ENCODE measurements around the gene SIRPA.

SIRPA gene

DNA sequence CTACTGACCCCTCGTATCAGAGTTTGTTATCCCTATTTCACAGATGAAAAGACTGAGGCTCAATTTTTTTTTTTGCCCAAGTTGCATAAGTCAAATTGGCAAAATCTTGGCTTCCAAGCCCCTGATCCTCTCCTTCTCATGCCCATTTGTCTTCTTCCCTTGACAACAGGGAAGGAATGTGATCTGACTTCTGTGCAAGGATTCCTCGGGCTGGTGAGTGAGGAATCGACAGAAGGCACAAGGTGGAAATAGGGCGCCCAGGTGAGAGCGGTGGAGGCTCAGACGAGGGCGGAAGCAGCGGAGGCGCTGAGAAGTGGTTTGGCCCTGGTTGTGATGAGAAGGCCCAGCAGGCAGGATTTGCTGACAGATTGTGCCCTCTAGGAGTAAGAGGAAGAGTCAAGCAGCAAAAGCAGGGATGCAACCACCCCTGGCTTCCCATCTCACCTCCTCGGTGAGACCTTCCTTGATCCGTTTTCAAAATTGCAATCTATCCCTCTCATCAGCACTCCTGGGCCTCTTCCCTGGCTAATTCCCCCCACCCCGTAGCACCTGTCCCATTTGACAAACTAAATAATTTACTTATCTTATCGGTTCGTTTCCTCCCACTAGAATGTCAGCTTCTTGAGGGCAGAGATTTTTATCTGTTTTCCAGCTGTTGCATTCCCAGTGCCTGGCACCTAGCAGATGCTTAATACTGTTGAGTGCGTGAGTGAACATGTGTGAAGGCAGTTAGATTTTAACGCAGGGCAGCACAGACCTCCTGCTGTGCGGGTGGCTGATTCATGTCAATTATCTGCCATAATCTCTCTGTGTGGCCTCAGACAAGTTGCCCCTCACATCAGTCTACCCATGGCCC is 3.7 kb upstream of the SIRPA start:
- Histone ChIP-seq H3K79me1 (replicated peaks; ENCODE audit: low read length, poor library complexity, severe bottlenecking) (peaks cover 25% of the 10 kb centered on the region), H3K14ac (ENCODE audit: low read length in 2 of 2) (no peak overlapping the region), H3K4ac (ENCODE audit: low read depth in 1 of 2, low read length in 2 of 2) (no peak overlapping the region), H3K27ac (ENCODE audit: low read length, poor library complexity, severe bottlenecking) (no peak overlapping the region), H3K4me1 (ENCODE audit: control insufficient read depth, insufficient read depth, low read depth, low read length) (peaks cover 24% of the 10 kb centered on the region), H2AK5ac (ENCODE audit: low read length, severe bottlenecking) (peak overlapping the region; percentile 14), H3K23ac (ENCODE audit: low read length in 2 of 2) (no peak overlapping the region), H2BK12ac (ENCODE audit: low read length in 2 of 2) (no peak overlapping the region), H3K4me2 (ENCODE audit: low read length, poor library complexity, severe bottlenecking) (no peak overlapping the region), H3K18ac (ENCODE audit: low read depth in 1 of 2, low read length in 2 of 2) (no peak overlapping the region), H3K4me3 (ENCODE audit: insufficient read depth in 1 of 2, low read depth in 1 of 2, low read length in 2 of 2) (no peak overlapping the region), H2BK5ac (ENCODE audit: low read depth, low read length, poor library complexity, severe bottlenecking) (no peak overlapping the region), H2BK15ac (ENCODE audit: low read depth, poor library complexity, severe bottlenecking) (no peak overlapping the region), H3K36me3 (ENCODE audit: control insufficient read depth in 1 of 2, insufficient read depth in 2 of 2, low read depth in 1 of 2, low read length in 2 of 2) (peaks cover 4 to 14% of the 10 kb centered on the region in 2 experiments), H4K91ac (ENCODE audit: low read length) (no peak overlapping the region), H2AFZ (ENCODE audit: low read depth, low read length) (no peak overlapping the region), H2BK120ac (ENCODE audit: low read depth, low read length) (no peak overlapping the region), H3K9me3 (ENCODE audit: control insufficient read depth, low read length) (no peaks in the 10 kb centered on the region), H3K27me3 (ENCODE audit: control insufficient read depth in 1 of 2, insufficient read depth in 1 of 2, low read length in 2 of 2) (peaks cover 0 to 23% of the 10 kb centered on the region in 2 experiments), H3K9ac (ENCODE audit: low read length) (no peak overlapping the region), H4K8ac (ENCODE audit: low read length) (no peak overlapping the region)
- WGBS = 61% methylated on average over 13 of the region's 17 CpGs
- no peak for DNase-seq

DNA sequence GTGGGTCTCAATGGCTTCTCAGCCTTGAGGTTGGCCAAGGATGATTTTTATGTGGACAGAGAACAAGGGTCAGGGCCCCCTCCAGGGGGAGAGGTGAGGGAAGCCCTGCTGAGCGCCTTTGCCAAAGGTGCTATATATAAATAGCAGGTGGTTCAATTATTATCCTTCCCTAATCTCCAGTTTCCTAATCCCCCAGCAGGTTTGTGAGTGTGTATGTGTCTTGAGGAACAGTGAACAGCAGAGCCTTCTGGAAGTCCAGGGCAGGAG is 3.2 kb upstream of the SIRPA start:
- WGBS = no CpG with 5 or more reads among the region's 1 CpG
- no peaks in the 10 kb centered on the region for H3K9me3 ChIP-seq (ENCODE audit: control insufficient read depth, low read length)
- no peak overlapping the region for H3K23ac ChIP-seq (ENCODE audit: low read length in 2 of 2)
- H4K91ac ChIP-seq (ENCODE audit: low read length) = no peak overlapping the region
- peaks cover 25% of the 10 kb centered on the region for H3K79me1 ChIP-seq (replicated peaks; ENCODE audit: low read length, poor library complexity, severe bottlenecking)
- no peak overlapping the region for H3K4me2 ChIP-seq (ENCODE audit: low read length, poor library complexity, severe bottlenecking)
- no peak overlapping the region for H3K27ac ChIP-seq (ENCODE audit: low read length, poor library complexity, severe bottlenecking)
- H2BK12ac ChIP-seq (ENCODE audit: low read length in 2 of 2) = no peak overlapping the region
- H2BK120ac ChIP-seq (ENCODE audit: low read depth, low read length) = no peak overlapping the region
- no peak overlapping the region for H2BK5ac ChIP-seq (ENCODE audit: low read depth, low read length, poor library complexity, severe bottlenecking)
- no peak for DNase-seq
- no peak overlapping the region for H3K4me3 ChIP-seq (ENCODE audit: insufficient read depth in 1 of 2, low read depth in 1 of 2, low read length in 2 of 2)
- H3K4ac ChIP-seq (ENCODE audit: low read depth in 1 of 2, low read length in 2 of 2) = no peak overlapping the region
- H3K9ac ChIP-seq (ENCODE audit: low read length) = no peak overlapping the region
- peaks cover 28% of the 10 kb centered on the region for H3K4me1 ChIP-seq (ENCODE audit: control insufficient read depth, insufficient read depth, low read depth, low read length)
- H4K8ac ChIP-seq (ENCODE audit: low read length) = no peak overlapping the region
- no peak overlapping the region for H3K14ac ChIP-seq (ENCODE audit: low read length in 2 of 2)
- H3K36me3 ChIP-seq (ENCODE audit: control insufficient read depth in 1 of 2, insufficient read depth in 2 of 2, low read depth in 1 of 2, low read length in 2 of 2) = peaks cover 4 to 17% of the 10 kb centered on the region in 2 experiments
- peak overlapping the region; percentile 44 for H2AK5ac ChIP-seq (ENCODE audit: low read length, severe bottlenecking)
- no peak overlapping the region for H2BK15ac ChIP-seq (ENCODE audit: low read depth, poor library complexity, severe bottlenecking)
- H3K27me3 ChIP-seq (ENCODE audit: control insufficient read depth in 1 of 2, insufficient read depth in 1 of 2, low read length in 2 of 2) = peaks cover 0 to 18% of the 10 kb centered on the region in 2 experiments
- no peak overlapping the region for H3K18ac ChIP-seq (ENCODE audit: low read depth in 1 of 2, low read length in 2 of 2)
- no peak overlapping the region for H2AFZ ChIP-seq (ENCODE audit: low read depth, low read length)

DNA sequence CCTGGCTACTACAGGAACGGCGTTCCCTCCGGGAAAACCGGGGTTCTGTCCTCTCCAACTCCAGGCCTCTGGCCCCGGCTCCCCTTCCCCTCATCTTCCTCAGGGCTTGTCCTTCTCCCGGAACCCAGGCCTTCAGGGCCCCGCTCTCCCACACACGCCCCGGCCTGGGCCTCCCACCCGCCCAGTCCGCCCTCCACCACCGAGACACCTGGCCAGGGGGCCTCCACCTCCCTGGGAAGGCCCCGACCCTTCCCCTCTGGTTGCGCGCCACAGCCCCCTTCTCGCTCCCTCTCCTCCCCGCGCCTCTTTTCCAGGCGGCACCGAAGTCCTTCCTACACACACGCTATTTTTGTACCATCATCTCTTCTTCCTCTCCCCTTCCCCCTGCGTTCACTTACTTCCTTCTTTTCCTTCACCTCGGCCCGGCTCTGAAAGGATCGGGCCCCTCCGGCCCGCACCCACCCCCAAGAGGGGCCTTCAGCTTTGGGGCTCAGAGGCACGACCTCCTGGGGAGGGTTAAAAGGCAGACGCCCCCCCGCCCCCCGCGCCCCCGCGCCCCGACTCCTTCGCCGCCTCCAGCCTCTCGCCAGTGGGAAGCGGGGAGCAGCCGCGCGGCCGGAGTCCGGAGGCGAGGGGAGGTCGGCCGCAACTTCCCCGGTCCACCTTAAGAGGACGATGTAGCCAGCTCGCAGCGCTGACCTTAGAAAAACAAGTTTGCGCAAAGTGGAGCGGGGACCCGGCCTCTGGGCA is 1.3 kb upstream of the SIRPA start:
- peak overlapping the region in 1 of 2 experiments; percentile 74 for H3K4ac ChIP-seq (ENCODE audit: low read depth in 1 of 2, low read length in 2 of 2)
- peak overlapping the region; percentile 77 for H2BK5ac ChIP-seq (ENCODE audit: low read depth, low read length, poor library complexity, severe bottlenecking)
- H3K9me3 ChIP-seq (ENCODE audit: control insufficient read depth, low read length) = no peaks in the 10 kb centered on the region
- peak overlapping the region; percentile 92 for H3K9ac ChIP-seq (ENCODE audit: low read length)
- no peak overlapping the region for H2BK120ac ChIP-seq (ENCODE audit: low read depth, low read length)
- peak overlapping the region; percentile 69 for H3K27ac ChIP-seq (ENCODE audit: low read length, poor library complexity, severe bottlenecking)
- H3K4me3 ChIP-seq (ENCODE audit: insufficient read depth in 1 of 2, low read depth in 1 of 2, low read length in 2 of 2) = peak overlapping the region; percentile 86 to 96
- peak overlapping the region in 1 of 2 experiments; percentile 83 for H3K14ac ChIP-seq (ENCODE audit: low read length in 2 of 2)
- peak overlapping the region; percentile 63 for H4K91ac ChIP-seq (ENCODE audit: low read length)
- peaks cover 4 to 25% of the 10 kb centered on the region in 2 experiments for H3K36me3 ChIP-seq (ENCODE audit: control insufficient read depth in 1 of 2, insufficient read depth in 2 of 2, low read depth in 1 of 2, low read length in 2 of 2)
- H2AFZ ChIP-seq (ENCODE audit: low read depth, low read length) = peak overlapping the region; percentile 47
- H3K27me3 ChIP-seq (ENCODE audit: control insufficient read depth in 1 of 2, insufficient read depth in 1 of 2, low read length in 2 of 2) = peaks cover 0 to 2% of the 10 kb centered on the region in 2 experiments
- H3K23ac ChIP-seq (ENCODE audit: low read length in 2 of 2) = no peak overlapping the region
- no peak overlapping the region for H2AK5ac ChIP-seq (ENCODE audit: low read length, severe bottlenecking)
- H3K4me1 ChIP-seq (ENCODE audit: control insufficient read depth, insufficient read depth, low read depth, low read length) = peaks cover 40% of the 10 kb centered on the region
- H3K79me1 ChIP-seq (replicated peaks; ENCODE audit: low read length, poor library complexity, severe bottlenecking) = peaks cover 25% of the 10 kb centered on the region
- H4K8ac ChIP-seq (ENCODE audit: low read length) = peak overlapping the region; percentile 91
- peak overlapping the region; percentile 66 for H3K4me2 ChIP-seq (ENCODE audit: low read length, poor library complexity, severe bottlenecking)
- peak overlapping the region in 1 of 2 experiments; percentile 61 for H2BK12ac ChIP-seq (ENCODE audit: low read length in 2 of 2)
- peak overlapping the region; percentile 56 for H2BK15ac ChIP-seq (ENCODE audit: low read depth, poor library complexity, severe bottlenecking)
- no peak for DNase-seq
- H3K18ac ChIP-seq (ENCODE audit: low read depth in 1 of 2, low read length in 2 of 2) = peak overlapping the region; percentile 41 to 71
- WGBS = 13% methylated on average over 48 of the region's 54 CpGs

DNA sequence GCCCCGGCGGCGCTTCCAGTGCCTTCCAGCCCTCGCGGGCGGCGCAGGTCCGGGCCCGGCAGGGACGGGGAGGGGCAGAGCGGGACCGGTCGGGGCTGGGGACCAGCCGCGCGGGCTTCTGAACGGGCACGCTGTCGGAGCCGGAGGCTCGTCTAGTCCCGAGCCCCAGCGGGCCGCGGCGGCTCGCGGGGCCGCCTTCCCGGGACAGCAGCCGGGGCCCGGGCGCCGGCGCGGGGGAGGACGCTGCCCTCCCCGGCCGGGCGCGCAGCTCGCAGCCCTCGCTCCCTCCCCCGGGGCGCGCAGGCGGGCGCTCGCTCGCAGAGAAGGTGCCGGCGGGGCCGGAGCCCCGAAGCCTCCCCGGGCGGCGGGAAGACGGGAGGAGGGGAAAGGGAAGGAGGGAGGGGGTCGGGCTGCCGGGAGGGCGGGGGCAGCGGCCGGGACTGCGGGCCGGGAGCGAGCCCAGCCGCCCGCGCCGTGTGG is 696 bp upstream of the SIRPA start:
- peak overlapping the region; percentile 43 for H3K27ac ChIP-seq (ENCODE audit: low read length, poor library complexity, severe bottlenecking)
- H2AK5ac ChIP-seq (ENCODE audit: low read length, severe bottlenecking) = no peak overlapping the region
- no peaks in the 10 kb centered on the region for H3K9me3 ChIP-seq (ENCODE audit: control insufficient read depth, low read length)
- H4K91ac ChIP-seq (ENCODE audit: low read length) = peak overlapping the region; percentile 28
- DNase-seq = peak; percentile 79
- peak overlapping the region; percentile 51 for H3K4me2 ChIP-seq (ENCODE audit: low read length, poor library complexity, severe bottlenecking)
- no peak overlapping the region for H2BK12ac ChIP-seq (ENCODE audit: low read length in 2 of 2)
- peaks cover 23% of the 10 kb centered on the region for H3K79me1 ChIP-seq (replicated peaks; ENCODE audit: low read length, poor library complexity, severe bottlenecking)
- peak overlapping the region; percentile 86 to 96 for H3K4me3 ChIP-seq (ENCODE audit: insufficient read depth in 1 of 2, low read depth in 1 of 2, low read length in 2 of 2)
- H3K4ac ChIP-seq (ENCODE audit: low read depth in 1 of 2, low read length in 2 of 2) = peak overlapping the region in 1 of 2 experiments; percentile 28
- H3K36me3 ChIP-seq (ENCODE audit: control insufficient read depth in 1 of 2, insufficient read depth in 2 of 2, low read depth in 1 of 2, low read length in 2 of 2) = peaks cover 4 to 26% of the 10 kb centered on the region in 2 experiments
- no CpG with 5 or more reads among the region's 70 CpGs for WGBS
- peak overlapping the region; percentile 84 for H2BK120ac ChIP-seq (ENCODE audit: low read depth, low read length)
- peak overlapping the region; percentile 13 for H4K8ac ChIP-seq (ENCODE audit: low read length)
- H3K4me1 ChIP-seq (ENCODE audit: control insufficient read depth, insufficient read depth, low read depth, low read length) = peaks cover 40% of the 10 kb centered on the region
- H2BK15ac ChIP-seq (ENCODE audit: low read depth, poor library complexity, severe bottlenecking) = peak overlapping the region; percentile 56
- H3K14ac ChIP-seq (ENCODE audit: low read length in 2 of 2) = no peak overlapping the region
- H2AFZ ChIP-seq (ENCODE audit: low read depth, low read length) = peak overlapping the region; percentile 47
- H3K23ac ChIP-seq (ENCODE audit: low read length in 2 of 2) = no peak overlapping the region
- H3K18ac ChIP-seq (ENCODE audit: low read depth in 1 of 2, low read length in 2 of 2) = peak overlapping the region; percentile 41 to 71
- H2BK5ac ChIP-seq (ENCODE audit: low read depth, low read length, poor library complexity, severe bottlenecking) = peak overlapping the region; percentile 77
- no peaks in the 10 kb centered on the region for H3K27me3 ChIP-seq (ENCODE audit: control insufficient read depth in 1 of 2, insufficient read depth in 1 of 2, low read length in 2 of 2)
- H3K9ac ChIP-seq (ENCODE audit: low read length) = peak overlapping the region; percentile 92
